ENCODE data around the gene CAMSAP1. TPM values are rescaled to one million over a fixed set of nuclear protein-coding genes. Genes with fewer than 3 reads are reported as not detected.

Gene CAMSAP1
- total and polyA plus RNA-seq, 9 of the 15 experiments (the other 6 are each of a cell fraction or from before 2014, with no cell fraction given): 1.5 to 28.8 (median 14.3) TPM

DNA sequence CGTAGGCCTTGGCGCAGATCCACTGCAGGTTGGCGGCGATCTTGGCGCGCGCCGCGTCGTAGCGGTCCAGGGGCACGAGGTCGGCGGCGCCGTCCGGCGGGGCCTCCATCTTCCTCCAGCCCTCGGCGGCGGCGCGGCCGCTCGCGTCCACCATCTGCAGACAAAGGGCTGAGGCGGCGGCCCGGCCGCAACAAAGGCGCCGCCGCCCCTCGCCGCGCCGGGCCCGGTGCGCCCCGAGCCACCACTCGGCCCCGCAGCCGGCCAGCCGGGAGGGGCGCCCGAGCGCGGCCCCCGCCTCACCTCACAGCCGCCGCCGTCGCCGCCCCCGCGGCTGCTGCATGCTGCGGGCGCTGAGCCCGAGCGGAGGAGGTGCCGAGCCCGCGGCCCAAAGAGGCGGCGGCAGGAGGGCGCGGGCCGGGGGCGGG lies 328 bp downstream of the CAMSAP1 start (continued):
- no peak for TF ChIP-seq TFAM (CRISPR knock-in tag; conservative IDR thresholded peaks at IDR 0.05)
- no peak for TF ChIP-seq XRCC3 (IDR thresholded peaks at IDR 0.05)
- TF ChIP-seq SREBF2 (CRISPR knock-in tag; IDR thresholded peaks at IDR 0.05): no peak
- TF ChIP-seq, protein P1, sequence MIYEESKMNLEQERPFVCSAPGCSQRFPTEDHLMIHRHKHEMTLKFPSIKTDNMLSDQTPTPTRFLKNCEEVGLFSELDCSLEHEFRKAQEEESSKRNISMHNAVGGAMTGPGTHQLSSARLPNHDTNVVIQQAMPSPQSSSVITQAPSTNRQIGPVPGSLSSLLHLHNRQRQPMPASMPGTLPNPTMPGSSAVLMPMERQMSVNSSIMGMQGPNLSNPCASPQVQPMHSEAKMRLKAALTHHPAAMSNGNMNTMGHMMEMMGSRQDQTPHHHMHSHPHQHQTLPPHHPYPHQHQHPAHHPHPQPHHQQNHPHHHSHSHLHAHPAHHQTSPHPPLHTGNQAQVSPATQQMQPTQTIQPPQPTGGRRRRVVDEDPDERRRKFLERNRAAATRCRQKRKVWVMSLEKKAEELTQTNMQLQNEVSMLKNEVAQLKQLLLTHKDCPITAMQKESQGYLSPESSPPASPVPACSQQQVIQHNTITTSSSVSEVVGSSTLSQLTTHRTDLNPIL (CRISPR knock-in tag; IDR thresholded peaks at IDR 0.05): no peak
- no peak for TF ChIP-seq RFX7 (CRISPR knock-in tag; IDR thresholded peaks at IDR 0.05)
- no peak for TF ChIP-seq SMARCC2 (IDR thresholded peaks at IDR 0.05; ENCODE audit: low read depth)
- no peak for TF ChIP-seq RAD21 (CRISPR knock-in tag; conservative IDR thresholded peaks at IDR 0.05 in 1 of 2, IDR thresholded peaks at IDR 0.05 in 1 of 2)
- TF ChIP-seq, protein P2, sequence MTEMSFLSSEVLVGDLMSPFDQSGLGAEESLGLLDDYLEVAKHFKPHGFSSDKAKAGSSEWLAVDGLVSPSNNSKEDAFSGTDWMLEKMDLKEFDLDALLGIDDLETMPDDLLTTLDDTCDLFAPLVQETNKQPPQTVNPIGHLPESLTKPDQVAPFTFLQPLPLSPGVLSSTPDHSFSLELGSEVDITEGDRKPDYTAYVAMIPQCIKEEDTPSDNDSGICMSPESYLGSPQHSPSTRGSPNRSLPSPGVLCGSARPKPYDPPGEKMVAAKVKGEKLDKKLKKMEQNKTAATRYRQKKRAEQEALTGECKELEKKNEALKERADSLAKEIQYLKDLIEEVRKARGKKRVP (CRISPR knock-in tag; IDR thresholded peaks at IDR 0.05): no peak
- TF ChIP-seq ZNF3 (CRISPR knock-in tag; IDR thresholded peaks at IDR 0.05): no peak
- TF ChIP-seq ZNF197 (CRISPR knock-in tag; IDR thresholded peaks at IDR 0.05; ENCODE audit: low read depth): peak; percentile 42; the same call in 1 of the 2 replicates
- TF ChIP-seq, protein P3, sequence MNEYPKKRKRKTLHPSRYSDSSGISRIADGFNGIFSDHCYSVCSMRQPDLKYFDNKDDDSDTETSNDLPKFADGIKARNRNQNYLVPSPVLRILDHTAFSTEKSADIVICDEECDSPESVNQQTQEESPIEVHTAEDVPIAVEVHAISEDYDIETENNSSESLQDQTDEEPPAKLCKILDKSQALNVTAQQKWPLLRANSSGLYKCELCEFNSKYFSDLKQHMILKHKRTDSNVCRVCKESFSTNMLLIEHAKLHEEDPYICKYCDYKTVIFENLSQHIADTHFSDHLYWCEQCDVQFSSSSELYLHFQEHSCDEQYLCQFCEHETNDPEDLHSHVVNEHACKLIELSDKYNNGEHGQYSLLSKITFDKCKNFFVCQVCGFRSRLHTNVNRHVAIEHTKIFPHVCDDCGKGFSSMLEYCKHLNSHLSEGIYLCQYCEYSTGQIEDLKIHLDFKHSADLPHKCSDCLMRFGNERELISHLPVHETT (CRISPR knock-in tag; conservative IDR thresholded peaks at IDR 0.05 in 1 of 2, IDR thresholded peaks at IDR 0.05 in 1 of 2): peak in 1 of 2 experiments; percentile 83; a peak in 2 of 4 replicates
- no peak for TF ChIP-seq ZNF586 (CRISPR knock-in tag; conservative IDR thresholded peaks at IDR 0.05)
- TF ChIP-seq, protein P4, sequence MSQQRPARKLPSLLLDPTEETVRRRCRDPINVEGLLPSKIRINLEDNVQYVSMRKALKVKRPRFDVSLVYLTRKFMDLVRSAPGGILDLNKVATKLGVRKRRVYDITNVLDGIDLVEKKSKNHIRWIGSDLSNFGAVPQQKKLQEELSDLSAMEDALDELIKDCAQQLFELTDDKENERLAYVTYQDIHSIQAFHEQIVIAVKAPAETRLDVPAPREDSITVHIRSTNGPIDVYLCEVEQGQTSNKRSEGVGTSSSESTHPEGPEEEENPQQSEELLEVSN (IDR thresholded peaks at IDR 0.05; ENCODE audit: borderline replicate concordance in 1 of 2, extremely low read depth in 1 of 2, insufficient read depth in 1 of 2, insufficient read length in 1 of 2, low read depth in 1 of 2, low read length in 1 of 2, poor library complexity in 1 of 2, severe bottlenecking in 1 of 2): peak; percentile 83 to 97
- TF ChIP-seq DACH1 (IDR thresholded peaks at IDR 0.05; ENCODE audit: partially characterized antibody): no peak
- no peak for TF ChIP-seq HLTF (IDR thresholded peaks at IDR 0.05)
- no peak for TF ChIP-seq CREBBP (IDR thresholded peaks at IDR 0.05; ENCODE audit: low read depth, low read length)
- TF ChIP-seq, protein P5, sequence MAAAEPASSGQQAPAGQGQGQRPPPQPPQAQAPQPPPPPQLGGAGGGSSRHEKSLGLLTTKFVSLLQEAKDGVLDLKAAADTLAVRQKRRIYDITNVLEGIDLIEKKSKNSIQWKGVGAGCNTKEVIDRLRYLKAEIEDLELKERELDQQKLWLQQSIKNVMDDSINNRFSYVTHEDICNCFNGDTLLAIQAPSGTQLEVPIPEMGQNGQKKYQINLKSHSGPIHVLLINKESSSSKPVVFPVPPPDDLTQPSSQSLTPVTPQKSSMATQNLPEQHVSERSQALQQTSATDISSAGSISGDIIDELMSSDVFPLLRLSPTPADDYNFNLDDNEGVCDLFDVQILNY (CRISPR knock-in tag; IDR thresholded peaks at IDR 0.05): no peak
- no peak for TF ChIP-seq MTA2 (IDR thresholded peaks at IDR 0.05; ENCODE audit: low read depth)
- no peak for TF ChIP-seq MAFF (IDR thresholded peaks at IDR 0.05; ENCODE audit: low read length)
